ENCODE measurements around the gene DPY19L1.
"Not testable (repeated sequence)": the region's sequence is repeated elsewhere in the genome, so short reads cannot be mapped to it uniquely, and the experiment has no call there.

The DPY19L1 gene

DNA sequence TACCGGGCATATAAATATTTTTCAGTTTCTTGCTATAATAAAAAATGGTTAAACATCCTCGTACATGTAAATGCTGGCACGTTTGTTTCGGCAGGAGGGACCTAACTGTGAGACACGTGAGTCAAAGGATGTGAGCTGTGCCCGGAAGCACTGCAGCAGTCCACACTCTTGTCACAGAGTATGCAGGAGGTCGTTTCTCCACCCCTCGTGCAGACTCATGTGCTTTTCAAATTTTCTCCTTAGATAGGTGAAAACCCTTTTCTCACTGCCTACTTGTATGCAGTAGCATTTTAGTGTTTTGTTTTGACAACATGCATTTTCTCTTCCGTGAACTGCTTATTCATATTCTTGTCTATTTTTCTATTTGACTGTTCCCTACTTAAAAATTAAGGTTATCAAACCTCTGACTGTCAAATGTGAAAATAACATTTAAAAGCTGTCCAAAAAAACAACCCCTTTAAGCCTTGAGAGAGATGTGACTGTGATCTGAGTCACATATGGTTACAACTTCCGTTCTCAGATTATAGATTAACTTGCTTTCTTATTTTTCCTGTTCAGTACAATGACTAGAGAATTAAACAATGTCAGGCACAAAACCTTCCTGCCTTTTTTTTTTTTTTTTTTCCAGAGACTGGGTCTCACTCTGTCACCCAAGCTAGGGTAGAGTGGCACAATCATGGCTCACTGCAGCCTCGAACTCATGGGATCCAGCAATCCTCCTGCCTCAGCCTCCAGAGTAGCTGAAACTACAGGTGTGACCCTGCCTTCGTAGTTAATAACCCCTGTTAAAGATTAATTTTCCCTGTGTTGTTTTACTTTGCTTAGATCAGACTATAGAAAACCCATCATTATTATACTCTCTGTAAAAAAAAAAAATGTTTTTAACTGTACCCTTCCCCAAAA, 45.1 kb downstream of the DPY19L1 start:
- in situ Hi-C loops (cut with MboI; ENCODE audit: low sequenced_read_pairs), result no loop called here

DNA sequence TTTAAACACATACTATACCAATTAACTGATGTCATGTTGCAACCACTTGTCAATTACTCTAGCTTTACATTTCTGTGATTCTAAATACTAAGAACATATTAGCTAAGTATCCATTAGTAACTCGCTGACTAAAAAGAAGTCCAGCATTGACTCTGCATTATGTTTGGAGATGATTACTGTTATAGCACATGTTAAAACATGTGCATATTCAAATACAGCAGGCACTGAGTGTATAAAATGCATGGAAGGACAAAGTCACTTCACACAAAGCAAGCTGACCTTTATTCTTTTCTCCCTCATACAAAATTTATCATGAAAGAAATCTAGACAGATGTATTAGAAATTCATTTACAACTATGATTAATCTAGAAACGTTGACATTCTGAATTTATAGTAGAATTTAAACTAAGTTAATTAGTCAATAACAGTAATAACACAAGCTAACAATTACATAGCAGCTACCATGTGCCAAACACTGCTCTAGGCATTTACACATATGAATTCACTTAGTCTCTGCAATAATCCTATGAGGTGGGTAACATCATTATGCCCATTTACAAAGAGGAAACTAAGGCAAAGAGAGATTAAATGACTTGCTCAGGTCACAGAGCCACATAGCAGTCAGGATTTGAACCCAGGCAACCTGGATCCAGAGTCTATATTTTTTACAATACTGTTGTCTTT, 48.7 kb downstream of the DPY19L1 start:
- in situ Hi-C loops (cut with MboI; ENCODE audit: low sequenced_read_pairs), result not testable (repeated sequence)

DNA sequence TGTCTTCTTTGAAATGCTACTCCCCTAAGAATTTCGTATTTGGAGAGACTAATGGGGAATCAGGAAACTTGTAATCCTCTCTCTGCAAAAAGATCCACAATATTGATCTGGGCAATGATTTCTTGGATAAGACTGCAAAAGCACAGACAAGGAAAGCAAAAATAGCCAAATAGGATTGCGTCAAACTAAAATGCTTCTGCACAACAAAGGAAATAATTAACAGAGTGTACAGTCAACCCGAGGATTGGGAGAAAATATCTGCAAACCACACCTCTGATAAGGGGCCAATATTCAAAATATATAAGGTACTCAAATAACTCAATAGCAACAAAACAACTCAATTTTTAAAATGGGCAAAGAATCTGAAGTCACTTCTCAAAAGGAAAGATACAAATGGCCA, 52.1 kb downstream of the DPY19L1 start:
- in situ Hi-C loops (cut with MboI; ENCODE audit: low sequenced_read_pairs), result not testable (repeated sequence)

DNA sequence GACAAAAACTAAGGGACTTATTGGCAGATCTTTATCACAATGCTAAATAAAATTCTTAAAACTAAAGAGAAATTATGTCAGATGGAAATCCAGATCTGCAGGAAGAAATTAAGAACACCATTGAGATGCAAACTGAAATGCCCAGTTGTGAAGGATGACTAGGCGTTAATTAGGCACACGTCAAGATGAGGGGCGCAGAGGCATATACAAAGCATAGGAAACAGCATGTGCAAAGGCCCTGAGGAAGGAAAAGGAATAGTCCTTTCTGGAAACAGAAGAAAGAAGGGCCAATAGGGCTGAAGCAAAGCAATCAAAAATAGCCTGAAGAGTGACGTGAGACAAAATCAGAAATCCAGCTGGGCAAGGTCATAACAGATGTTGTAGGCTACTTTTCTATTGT, 53.1 kb downstream of the DPY19L1 start:
- in situ Hi-C loops (cut with MboI; ENCODE audit: low sequenced_read_pairs), result not testable (repeated sequence)

DNA sequence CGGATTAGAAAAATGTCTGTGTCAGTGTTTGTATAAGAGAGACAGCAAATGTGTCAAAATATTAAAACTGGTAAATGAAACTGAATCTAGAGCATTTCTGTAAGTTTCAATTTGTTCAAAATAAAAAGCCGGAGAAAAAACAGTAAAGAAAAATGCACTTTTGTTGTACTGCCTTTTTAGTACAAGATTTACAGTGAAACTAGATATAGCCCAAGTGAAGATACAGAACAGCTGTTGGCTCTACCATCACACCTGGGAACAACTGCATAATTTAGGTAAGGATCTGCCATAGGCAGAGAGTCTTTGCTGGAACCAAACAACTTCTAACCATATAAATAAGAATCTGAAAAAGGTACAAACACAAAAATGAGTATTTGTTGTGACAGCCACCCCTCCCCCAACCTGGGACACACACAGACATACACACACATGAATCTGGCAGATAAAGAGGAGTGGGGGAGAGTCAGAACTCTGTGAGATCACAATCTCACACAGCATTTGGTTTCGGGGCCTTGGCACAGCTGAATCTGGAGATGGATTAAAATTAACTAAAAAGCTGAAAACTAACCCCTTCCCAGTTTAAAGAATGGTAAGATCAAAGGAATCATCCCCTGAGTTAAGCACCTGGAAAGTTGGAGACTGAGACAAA, 54.8 kb downstream of the DPY19L1 start:
- in situ Hi-C loops (cut with MboI; ENCODE audit: low sequenced_read_pairs), result no loop called here

DNA sequence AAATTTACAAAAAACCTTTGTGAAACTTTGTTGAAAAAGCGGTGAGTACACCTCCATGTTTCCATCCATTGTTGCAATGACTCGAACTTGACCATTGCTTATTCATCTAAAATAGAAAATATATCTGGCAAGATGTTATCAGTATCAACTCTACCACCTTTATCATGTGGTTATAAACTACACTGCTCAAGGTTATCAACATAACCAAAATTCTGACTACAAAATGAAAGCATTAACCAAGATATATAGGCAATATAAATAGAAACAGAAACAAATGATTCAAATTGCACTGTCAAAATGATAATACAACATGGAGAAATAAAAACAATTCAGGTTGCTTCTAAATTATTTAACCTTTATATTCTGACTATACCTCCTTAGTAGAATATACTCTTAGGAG, 58.2 kb downstream of the DPY19L1 start:
- in situ Hi-C loops (cut with MboI; ENCODE audit: low sequenced_read_pairs), result not testable (repeated sequence)

DNA sequence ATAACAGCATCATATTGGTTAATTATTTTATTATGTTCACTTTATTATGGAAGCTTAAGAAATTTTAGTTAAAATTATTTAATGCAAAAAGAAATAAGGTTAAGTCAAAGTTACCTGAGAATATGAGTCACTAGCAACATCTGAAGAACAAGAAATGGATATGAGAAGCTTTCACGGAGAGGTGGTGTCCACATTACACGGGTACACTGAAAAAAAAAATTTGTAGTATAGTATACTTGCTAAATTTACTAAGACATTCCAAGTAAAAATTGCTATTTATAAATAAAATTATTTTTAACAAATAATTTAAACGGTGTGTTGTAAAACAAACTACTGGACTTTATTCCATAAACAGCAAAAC, 63.9 kb downstream of the DPY19L1 start:
- in situ Hi-C loops (cut with MboI; ENCODE audit: low sequenced_read_pairs), result no loop called here

DNA sequence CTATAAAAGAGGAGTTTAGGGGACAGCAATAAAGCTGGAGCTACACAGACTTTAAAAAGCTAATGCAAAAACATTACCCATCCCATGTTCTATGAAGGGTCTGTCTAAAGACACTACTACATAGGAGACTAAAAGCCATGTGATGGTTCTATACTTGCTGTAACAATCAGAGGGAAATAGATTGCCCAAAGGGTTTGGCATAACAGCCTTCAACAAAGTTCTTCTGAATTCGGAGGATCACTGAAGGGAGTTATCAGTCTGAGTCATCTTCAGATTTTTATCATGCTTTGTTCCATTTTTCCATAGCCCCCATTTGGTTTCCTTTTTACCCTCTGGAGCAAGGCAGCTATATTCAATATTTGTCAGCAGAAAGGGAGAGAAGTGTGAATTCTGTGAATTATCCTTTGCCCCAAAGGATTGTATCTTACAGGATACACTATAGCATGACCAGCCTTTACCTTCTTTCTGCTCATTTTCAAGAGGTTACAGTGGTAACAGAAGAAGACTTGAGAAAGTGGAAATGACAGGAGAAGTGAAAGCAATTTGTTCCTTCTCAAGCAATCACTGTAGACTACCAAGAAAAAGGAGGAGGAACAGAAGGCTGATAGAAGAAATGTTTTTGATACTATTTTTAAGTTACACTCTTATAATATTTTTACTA, 64.4 kb downstream of the DPY19L1 start:
- in situ Hi-C loops (cut with MboI; ENCODE audit: low sequenced_read_pairs), result not testable (repeated sequence)

DNA sequence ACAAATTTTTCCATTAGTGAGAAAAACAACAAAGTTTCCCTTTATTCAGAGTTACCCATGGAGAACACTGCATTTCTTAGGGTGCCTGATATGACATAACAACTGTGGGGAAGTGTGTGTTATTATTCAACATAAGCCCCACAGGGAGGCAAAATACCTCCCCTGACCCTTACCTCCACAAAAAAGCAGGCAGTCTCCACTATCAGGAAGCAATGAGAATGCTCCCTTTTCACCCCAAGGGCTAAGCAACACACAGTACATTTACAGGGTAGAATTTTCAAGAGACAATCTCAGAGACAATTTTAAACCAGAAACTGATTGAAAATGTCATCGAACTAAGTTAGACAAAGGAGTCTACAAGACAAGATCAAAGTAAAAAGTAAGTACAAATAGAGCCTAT, 69.5 kb downstream of the DPY19L1 start:
- in situ Hi-C loops (cut with MboI; ENCODE audit: low sequenced_read_pairs), result not testable (repeated sequence)

DNA sequence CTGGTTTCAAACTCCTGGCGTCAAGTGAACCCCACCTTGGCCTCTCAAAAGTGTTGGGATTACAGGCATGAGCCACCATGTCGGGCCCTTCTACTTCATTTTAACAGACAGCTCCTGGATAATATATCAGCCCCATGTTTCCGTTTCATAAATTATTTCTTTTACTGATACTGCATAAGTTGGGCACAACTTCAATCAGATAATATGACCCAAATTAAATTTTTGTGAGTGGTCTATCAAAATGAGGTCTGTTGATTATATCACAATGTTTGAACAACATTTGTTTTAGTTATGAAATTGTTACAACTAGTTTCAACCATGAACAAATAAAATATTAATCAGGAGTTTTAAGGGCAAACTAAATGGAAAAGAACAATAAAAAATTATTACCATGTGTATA, 70.8 kb downstream of the DPY19L1 start:
- in situ Hi-C loops (cut with MboI; ENCODE audit: low sequenced_read_pairs), result not testable (repeated sequence)

DNA sequence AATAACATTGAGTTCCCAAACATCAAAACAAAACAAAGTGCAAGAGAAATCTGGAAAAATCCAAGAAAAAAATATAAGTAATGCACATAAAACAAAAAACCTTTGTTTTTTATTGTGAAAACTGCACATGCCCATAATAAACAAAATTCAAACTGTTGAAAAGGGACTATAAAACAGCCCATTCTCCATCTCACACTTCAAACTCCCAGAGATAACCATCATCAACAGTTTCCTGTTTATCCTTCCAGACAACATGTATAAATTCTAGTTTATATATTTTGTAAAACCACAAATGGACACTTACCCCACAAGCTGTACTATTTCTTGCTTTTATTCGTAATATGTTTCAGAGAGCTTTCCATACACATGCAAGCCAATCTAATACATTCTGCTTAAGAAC, 79.3 kb downstream of the DPY19L1 start:
- in situ Hi-C loops (cut with MboI; ENCODE audit: low sequenced_read_pairs), result no loop called here

DNA sequence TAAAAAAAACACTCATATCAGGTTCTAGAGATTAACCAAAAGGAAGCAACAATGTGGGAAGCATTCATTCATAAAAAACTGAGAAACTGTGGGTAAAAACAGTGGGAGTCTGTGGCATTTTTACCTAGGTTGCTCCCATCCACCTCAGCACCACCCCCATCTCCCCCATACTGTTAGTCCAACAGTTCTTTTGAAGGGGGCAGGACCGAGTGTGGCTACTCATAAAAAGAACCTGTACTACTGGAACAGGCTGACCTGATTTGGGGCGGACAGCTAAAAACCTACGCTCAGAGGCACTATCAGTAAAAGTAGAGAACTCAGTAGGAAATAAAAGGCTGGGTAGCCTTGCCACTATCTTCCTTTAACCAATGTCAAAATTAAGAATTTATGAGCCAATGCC, 84.5 kb downstream of the DPY19L1 start:
- in situ Hi-C loops (cut with MboI; ENCODE audit: low sequenced_read_pairs), result no loop called here

DNA sequence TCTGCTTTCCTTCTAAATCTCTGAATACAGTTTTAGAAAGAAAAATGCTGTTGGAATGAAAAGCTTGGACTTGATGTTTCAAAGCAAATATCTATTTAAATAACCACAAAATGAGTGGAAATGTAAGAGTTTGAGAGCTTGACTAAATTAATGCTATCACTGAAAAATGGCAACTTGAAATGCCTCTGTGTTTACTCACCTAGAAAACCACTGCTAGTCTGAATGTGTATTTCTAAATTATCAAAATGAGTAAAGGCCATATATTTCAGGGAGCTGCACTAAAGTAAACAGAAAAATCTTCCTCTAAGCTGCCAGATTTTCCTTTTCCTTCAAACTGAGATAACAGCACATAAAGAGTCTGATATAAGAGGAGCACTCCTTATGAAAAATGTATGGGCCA, 87.9 kb downstream of the DPY19L1 start:
- in situ Hi-C loops (cut with MboI; ENCODE audit: low sequenced_read_pairs), result no loop called here

DNA sequence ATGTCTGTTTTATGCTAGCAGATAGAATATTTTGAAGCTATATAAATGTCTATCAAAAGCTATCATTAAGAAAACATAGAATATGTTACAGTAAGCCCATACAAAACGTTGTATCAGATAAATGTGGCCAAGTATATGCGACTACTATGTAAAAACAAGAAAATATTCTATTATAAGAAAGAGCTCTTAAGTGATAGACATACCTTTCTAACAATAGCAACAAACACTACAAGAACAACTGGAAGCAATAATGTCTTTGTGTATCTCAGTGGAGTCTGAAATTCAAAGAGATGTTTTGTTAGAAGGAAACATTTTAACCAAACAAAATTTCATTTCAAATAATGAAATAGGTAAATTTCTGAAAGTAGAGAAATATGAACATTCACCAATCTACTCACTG, 89.9 kb downstream of the DPY19L1 start:
- in situ Hi-C loops (cut with MboI; ENCODE audit: low sequenced_read_pairs), result not testable (repeated sequence)

DNA sequence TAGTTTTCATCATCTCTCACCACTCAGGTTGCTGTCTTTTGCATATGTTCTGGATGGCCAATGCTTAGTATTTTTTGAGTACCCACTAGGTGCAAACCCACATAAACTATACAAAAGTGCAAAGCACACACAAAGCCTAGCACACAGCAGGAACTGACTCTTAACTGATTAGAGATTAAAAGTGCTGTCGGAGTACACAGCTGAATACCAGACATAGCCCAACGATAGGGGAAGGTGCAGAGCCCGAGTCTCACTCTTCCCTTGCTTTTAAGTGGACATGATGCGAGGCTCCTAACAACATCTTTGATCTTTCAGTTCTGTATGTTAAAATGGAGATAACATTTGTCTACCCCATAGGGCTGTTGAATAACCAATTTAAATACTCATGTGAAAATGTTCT, 90.8 kb downstream of the DPY19L1 start:
- in situ Hi-C loops (cut with MboI; ENCODE audit: low sequenced_read_pairs), result no loop called here

DNA sequence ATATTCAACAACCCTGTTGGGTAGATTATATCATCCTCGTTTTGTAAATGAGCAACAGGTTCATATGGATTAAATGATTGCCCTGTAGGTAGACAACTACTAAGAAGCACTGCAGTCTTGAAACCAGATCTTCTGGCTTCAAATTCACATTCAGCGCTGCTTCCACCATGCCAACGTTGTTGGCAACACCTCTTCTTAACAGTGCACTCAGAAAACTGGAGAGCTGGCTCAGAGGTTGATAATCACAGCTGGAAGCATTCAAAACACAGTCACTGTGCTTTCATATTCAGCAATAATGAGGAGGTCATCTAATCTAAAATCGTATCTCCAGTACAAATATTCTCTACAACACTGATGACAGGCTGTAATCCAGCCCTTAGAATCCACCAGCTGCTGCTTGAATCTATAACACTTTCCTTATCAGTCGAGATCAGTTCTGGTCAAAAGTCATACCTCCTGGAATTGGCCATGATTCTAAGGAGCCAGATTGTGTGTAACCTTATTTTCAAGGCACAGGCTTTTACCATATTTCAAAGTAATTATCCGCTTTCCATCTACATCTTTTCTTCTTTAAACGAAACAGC, 91.3 kb downstream of the DPY19L1 start:
- in situ Hi-C loops (cut with MboI; ENCODE audit: low sequenced_read_pairs), result not testable (repeated sequence)

DNA sequence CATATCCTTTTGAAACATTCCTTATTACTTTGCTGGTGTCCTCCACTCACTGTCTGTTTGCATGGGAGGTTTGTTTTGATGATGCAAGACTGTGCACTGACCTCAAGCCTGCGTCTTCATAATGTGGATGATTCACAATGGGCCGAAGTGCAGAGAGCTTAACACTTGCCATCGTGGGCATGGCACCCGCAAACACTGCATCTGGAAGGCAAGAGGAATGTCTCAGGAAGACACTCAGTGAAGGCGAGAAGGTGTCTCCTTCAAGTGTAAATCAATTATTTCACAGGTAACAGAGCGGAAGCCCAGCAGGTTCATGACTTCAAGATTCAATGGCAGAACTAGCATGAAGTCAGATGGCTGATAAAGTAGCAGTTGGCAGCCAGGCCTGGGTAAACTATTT, 98.1 kb downstream of the DPY19L1 start:
- in situ Hi-C loops (cut with MboI; ENCODE audit: low sequenced_read_pairs), result no loop called here

DNA sequence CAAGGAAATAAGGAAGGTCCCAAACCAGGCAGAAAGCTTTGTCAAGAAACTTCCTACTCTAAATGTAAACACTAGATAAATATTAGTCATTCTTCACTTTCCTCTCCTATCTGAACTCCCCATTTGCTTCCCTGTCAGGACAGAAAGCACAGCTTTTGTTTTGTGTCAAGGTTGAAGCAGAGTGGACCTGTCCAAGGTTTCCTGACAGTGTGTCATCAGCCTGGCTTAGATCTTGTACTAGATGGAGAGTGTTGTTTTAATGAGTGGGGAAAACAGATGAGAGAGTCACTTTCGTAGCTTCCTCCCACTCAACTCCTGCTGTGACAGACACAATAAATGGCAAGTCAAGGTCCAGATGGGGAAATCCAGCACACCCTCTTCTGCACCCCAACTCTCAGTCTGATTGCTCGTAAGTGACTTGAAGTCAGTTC, 101.5 kb downstream of the DPY19L1 start:
- in situ Hi-C loops (cut with MboI; ENCODE audit: low sequenced_read_pairs), result not testable (repeated sequence)

DNA sequence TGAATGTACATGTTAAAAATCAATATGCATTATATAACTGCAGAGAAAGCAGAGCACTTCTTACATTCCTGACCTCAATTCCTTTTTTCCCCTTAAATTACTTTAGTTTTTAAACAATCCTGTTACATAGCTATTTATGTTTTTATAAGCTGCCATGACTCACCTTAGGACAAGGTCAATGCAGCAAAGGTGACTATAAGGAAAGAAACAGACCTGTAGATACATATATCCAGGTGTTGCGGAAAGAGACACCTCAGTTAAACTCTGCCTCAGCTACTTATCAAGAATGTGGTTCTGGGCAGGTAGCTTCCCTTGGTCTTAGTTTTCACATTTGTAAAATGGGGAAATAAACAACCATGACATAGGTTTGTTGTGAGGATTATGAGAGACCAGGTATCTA, 105.5 kb downstream of the DPY19L1 start:
- in situ Hi-C loops (cut with MboI; ENCODE audit: low sequenced_read_pairs), result no loop called here

DNA sequence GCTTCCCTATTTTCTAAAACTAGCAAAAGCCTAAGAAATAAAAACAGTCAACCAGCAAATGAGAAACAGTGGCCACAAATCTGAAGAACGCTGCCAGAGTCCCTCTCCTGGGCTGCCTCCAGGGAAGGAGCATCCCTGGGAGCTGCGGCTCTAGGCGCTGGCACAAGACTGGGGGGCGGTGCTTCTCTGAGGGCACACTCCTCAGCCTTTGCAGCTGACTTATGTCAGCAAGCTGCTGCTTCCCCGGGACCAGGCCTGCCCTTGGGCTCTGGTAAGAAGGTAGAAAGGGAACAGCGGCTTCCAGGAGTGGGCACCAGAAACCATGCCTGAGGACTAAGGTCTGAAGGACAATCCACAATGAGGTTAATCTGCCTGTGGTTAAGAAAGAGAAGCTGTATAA, 107.5 kb downstream of the DPY19L1 start:
- in situ Hi-C loops (cut with MboI; ENCODE audit: low sequenced_read_pairs), result not testable (repeated sequence)

DNA sequence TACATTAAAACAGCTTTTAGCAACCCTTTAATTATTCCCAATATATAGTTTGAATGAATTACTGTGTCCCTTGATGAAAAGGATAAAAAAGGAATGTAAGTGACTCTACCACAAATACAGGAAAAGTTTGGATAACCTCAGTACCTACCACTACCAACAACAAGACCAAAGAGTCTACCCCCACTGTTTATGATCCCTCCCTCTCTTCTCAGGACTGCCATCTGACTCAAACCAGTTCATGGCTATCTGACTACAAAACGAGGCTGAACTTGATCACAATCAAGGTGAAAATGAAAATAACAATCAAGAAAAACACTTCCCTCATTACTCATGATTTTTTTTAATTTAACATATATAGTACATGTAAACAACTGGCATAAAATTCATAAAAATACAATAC, 108.7 kb downstream of the DPY19L1 start:
- in situ Hi-C loops (cut with MboI; ENCODE audit: low sequenced_read_pairs), result no loop called here

All from HL-60/S4 (cell line).